Sigmoid colon (tissue), 7 donors: ENCODE data around the gene ZNF254. TPM values are rescaled to one million over a fixed set of nuclear protein-coding genes. Genes with fewer than 3 reads are reported as not detected.
"Not testable (repeated sequence)": the region's sequence is repeated elsewhere in the genome, so short reads cannot be mapped to it uniquely, and the experiment has no call there.

Experiments used
- DNase-seq: peaks from one replicate; pipeline ENCODE4 v3.0.0-alpha.2; 2019
- H3K27ac ChIP-seq, 4 donors: fragments of 200-600 bp; sonication (generic); one replicate each; pipeline ENCODE4 v1.5.1; 2016 to 2019; ENCODE audit warnings: mild to moderate bottlenecking in 1 of 4
- H3K27me3 ChIP-seq, 3 donors: fragments of 200-600 bp; sonication (generic); one replicate each; pipeline ENCODE4 v1.5.1; 2019; ENCODE audit warnings: mild to moderate bottlenecking in 1 of 3
- H3K36me3 ChIP-seq, 4 donors: fragments of 200-600 bp; sonication (generic); one replicate each; pipeline ENCODE4 v1.5.1; 2016 to 2019
- H3K4me1 ChIP-seq, 4 donors: fragments of 200-600 bp; sonication (generic); one replicate each; pipeline ENCODE4 v1.5.1; 2017 to 2019
- H3K4me3 ChIP-seq, 4 donors: fragments of 200-600 bp; sonication (generic); one replicate each; pipeline ENCODE4 v1.5.1; 2017 to 2019; ENCODE audit warnings: mild to moderate bottlenecking in 2 of 4, moderate library complexity in 1 of 4
- H3K9me3 ChIP-seq, 4 donors: fragments of 200-600 bp in 3 of 4; sonication (generic) in 3 of 4; one replicate each; pipeline versions ENCODE4 v1.5.1 to v1.6.1; 2013 to 2019
- CTCF ChIP-seq, 4 experiments: fragments of 450-650 bp in 3 of 4; fragments of 200-600 bp in 1 of 4; IDR thresholded peaks; one replicate each; pipeline ENCODE4 v1.5.1; 2016 to 2019; ENCODE audit warnings: antibody characterized with exemption in 4 of 4, mild to moderate bottlenecking in 3 of 4, moderate library complexity in 2 of 4
- EP300 ChIP-seq, 4 donors: sonication (generic); formaldehyde crosslinking; IDR thresholded peaks; one replicate each; pipeline ENCODE4 v1.6.1; 2017; ENCODE audit warnings: antibody characterized with exemption in 4 of 4
- POLR2A ChIP-seq, 2 donors: fragments of 450-650 bp; IDR thresholded peaks; one replicate each; pipeline ENCODE4 v1.6.1; 2016; ENCODE audit warnings: antibody characterized with exemption in 2 of 2, mild to moderate bottlenecking in 2 of 2, moderate library complexity in 2 of 2
- POLR2AphosphoS5 ChIP-seq, 4 donors: sonication (generic); formaldehyde crosslinking; IDR thresholded peaks; one replicate each; pipeline ENCODE4 v1.6.1; 2017; ENCODE audit warnings: antibody characterized with exemption in 4 of 4
- WGBS, 2 donors: extraction: QIAGEN DNeasy Blood & Tissue Kit; methylation state at CpG; one replicate each; pipeline ENCODE4 v1.1.7; 2013; 5-methylcytosine and 5-hydroxymethylcytosine counted together
- intact Hi-C: fragments of 100-400 bp; cut with DNase I; formaldehyde crosslinking; loops from one replicate; pipeline ENCODE4 v1.15.1; 2023
- polyA plus RNA-seq, 3 donors: library from polyadenylated mRNA; stranded (reverse); fragments of 200-250 nt; gene quantifications; one replicate each; pipeline ENCODE4 v1.2.3, GENCODE V29; 2013
- total RNA-seq, 4 donors: library from RNA; depleted of rRNA; stranded (reverse); fragments of >200 nt; gene quantifications; one replicate each; pipeline ENCODE4 v1.1.0, GENCODE V29; 2016
- donor health status: healthy with polysubstance abuse.
- donor health status: Bipolar disorder and iron deficiency.
- donor health status: healthy.

ZNF254 gene
- total and polyA plus RNA-seq, 7 donors: 5.5 to 23.0 (median 11.6) TPM

GRCh38 chr19:24073807-24074206, 13.2 kb upstream of the ZNF254 start:
- no peaks in the 10 kb centered on the region for H3K4me1 ChIP-seq
- TF ChIP-seq EP300 (IDR thresholded peaks at IDR 0.05) (no peak), POLR2AphosphoS5 (IDR thresholded peaks at IDR 0.05) (no peak), CTCF (IDR thresholded peaks at IDR 0.05) (no peak), POLR2A (IDR thresholded peaks at IDR 0.05) (no peak)
- no peak for DNase-seq
- H3K4me3 ChIP-seq: no peak overlapping the region
- H3K27ac ChIP-seq: no peak overlapping the region
- H3K9me3 ChIP-seq: no peaks in the 10 kb centered on the region
- intact Hi-C loops: no loop called here
- H3K27me3 ChIP-seq: no peaks in the 10 kb centered on the region
- peaks cover 0 to 51% (median 3%) of the 10 kb centered on the region in 4 donors for H3K36me3 ChIP-seq

- TF ChIP-seq POLR2A (IDR thresholded peaks at IDR 0.05) (no peak), EP300 (IDR thresholded peaks at IDR 0.05) (no peak), CTCF (IDR thresholded peaks at IDR 0.05) (no peak), POLR2AphosphoS5 (IDR thresholded peaks at IDR 0.05) (no peak)
- H3K36me3 ChIP-seq: peaks cover 0 to 42% (median 3%) of the 10 kb centered on the region in 4 donors
- no peak overlapping the region for H3K27ac ChIP-seq
- 93 to 97% methylated on average over 1 of the region's 1 CpG for WGBS, 2 donors
- H3K27me3 ChIP-seq: no peaks in the 10 kb centered on the region
- no peaks in the 10 kb centered on the region for H3K9me3 ChIP-seq
- H3K4me1 ChIP-seq: no peaks in the 10 kb centered on the region
- no peak overlapping the region for H3K4me3 ChIP-seq
- intact Hi-C loops: no loop called here
- no peak for DNase-seq
These were observed 12.1 kb upstream of the ZNF254 start for GRCh38 chr19:24074720-24075454.

GRCh38 chr19:24075530-24075929, 11.5 kb upstream of the ZNF254 start:
- H3K27ac ChIP-seq, DNase-seq: not testable (repeated sequence)
- H3K36me3 ChIP-seq: peaks cover 0 to 36% (median 3%) of the 10 kb centered on the region in 4 donors

GRCh38 chr19:24078680-24079079, 8.3 kb upstream of the ZNF254 start:
- TF ChIP-seq POLR2A (IDR thresholded peaks at IDR 0.05): no peak
- no peak for TF ChIP-seq EP300 (IDR thresholded peaks at IDR 0.05)
- Histone ChIP-seq H3K9me3 (no peaks in the 10 kb centered on the region), H3K27ac (no peak overlapping the region), H3K4me1 (no peaks in the 10 kb centered on the region), H3K36me3 (peaks cover 0 to 17% (median 0%) of the 10 kb centered on the region in 4 donors), H3K27me3 (no peaks in the 10 kb centered on the region), H3K4me3 (no peak overlapping the region)
- DNase-seq: no peak
- intact Hi-C loops: no loop called here
- 94 to 95% methylated on average over 4 of the region's 4 CpGs for WGBS, 2 donors

More at GRCh38 chr19:24075530-24075929, 11.5 kb upstream of the ZNF254 start:
- H3K27me3 ChIP-seq, intact Hi-C loops, H3K9me3 ChIP-seq, H3K4me1 ChIP-seq, H3K4me3 ChIP-seq: not testable (repeated sequence)
- 93 to 94% methylated on average over 4 of the region's 4 CpGs for WGBS, 2 donors

- H3K4me1 ChIP-seq: no peaks in the 10 kb centered on the region
- no peaks in the 10 kb centered on the region for H3K36me3 ChIP-seq
- H3K27me3 ChIP-seq: no peaks in the 10 kb centered on the region
- H3K4me3 ChIP-seq: no peak overlapping the region
- intact Hi-C loops: no loop called here
- 38 to 59% methylated on average over 4 of the region's 4 CpGs for WGBS, 2 donors
- no peak for TF ChIP-seq POLR2A (IDR thresholded peaks at IDR 0.05)
- no peak for TF ChIP-seq CTCF (IDR thresholded peaks at IDR 0.05)
- TF ChIP-seq POLR2AphosphoS5 (IDR thresholded peaks at IDR 0.05): no peak
- TF ChIP-seq EP300 (IDR thresholded peaks at IDR 0.05): no peak
- no peak for DNase-seq
- H3K9me3 ChIP-seq: no peaks in the 10 kb centered on the region
- H3K27ac ChIP-seq: no peak overlapping the region
These were observed 5.9 kb upstream of the ZNF254 start for GRCh38 chr19:24081056-24081455.

- Histone ChIP-seq H3K4me1 (peaks cover 0 to 8% (median 2%) of the 10 kb centered on the region in 4 donors), H3K27me3 (no peaks in the 10 kb centered on the region), H3K36me3 (peaks cover 0 to 6% (median 0%) of the 10 kb centered on the region in 4 donors), H3K27ac (no peak overlapping the region), H3K9me3 (peaks cover 0 to 3% (median 0%) of the 10 kb centered on the region in 4 donors), H3K4me3 (no peak overlapping the region)
- WGBS, 2 donors: 98 to 99% methylated on average over 2 of the region's 2 CpGs
- no peak for TF ChIP-seq POLR2AphosphoS5 (IDR thresholded peaks at IDR 0.05)
- TF ChIP-seq POLR2A (IDR thresholded peaks at IDR 0.05): no peak
- no peak for DNase-seq
- intact Hi-C loops: no loop called here
These were observed 11.4 kb downstream of the ZNF254 start for GRCh38 chr19:24098359-24098758.
